RWPE2 (cell line): Measurements from ENCODE around the gene ATN1.
A peak's percentile ranks its signal among the peaks of the same experiment; 100 is the strongest.
"Not testable (repeated sequence)": the region's sequence is repeated elsewhere in the genome, so short reads cannot be mapped to it uniquely, and the experiment has no call there.

Experiments
- ATAC-seq: fragments of 200-7000 bp; cut with Tn5 transposase; 3 replicates; pipeline ENCODE4 v1.9.1; 2021; ENCODE audit warnings: low read depth
- DNase-seq: peaks from one replicate; pipeline ENCODE4 v3.0.0-alpha.2; 2020; ENCODE audit warnings: low spot score
- H3K27ac ChIP-seq: fragments of 450-650 bp; 2 replicates; pipeline ENCODE4 v1.5.1; 2017; ENCODE audit warnings: mild to moderate bottlenecking; ENCODE audit not compliant: poor library complexity, severe bottlenecking
- H3K27me3 ChIP-seq: fragments of 250-450 bp; sonication (Bioruptor Pico); 2 replicates; pipeline ENCODE4 v1.5.1; 2021; ENCODE audit warnings: mild to moderate bottlenecking, moderate library complexity; ENCODE audit not compliant: insufficient read depth, poor library complexity, severe bottlenecking
- H3K36me3 ChIP-seq: fragments of 250-450 bp; sonication (Bioruptor Pico); 2 replicates; pipeline ENCODE4 v1.5.1; 2020; ENCODE audit warnings: low read depth, mild to moderate bottlenecking, moderate library complexity
- H3K4me1 ChIP-seq: fragments of 250-450 bp; sonication (Bioruptor Pico); 2 replicates; pipeline ENCODE4 v1.5.1; 2021; ENCODE audit warnings: mild to moderate bottlenecking, moderate library complexity; ENCODE audit not compliant: insufficient read depth, poor library complexity, severe bottlenecking
- H3K4me3 ChIP-seq: fragments of 250-450 bp; sonication (Bioruptor Pico); 2 replicates; pipeline ENCODE4 v1.5.1; 2021; ENCODE audit warnings: mild to moderate bottlenecking, moderate library complexity; ENCODE audit not compliant: severe bottlenecking
- H3K9me3 ChIP-seq: fragments of 250-450 bp; sonication (Bioruptor Pico); 2 replicates; pipeline ENCODE4 v1.5.1; 2021; ENCODE audit warnings: mild to moderate bottlenecking, moderate library complexity; ENCODE audit not compliant: severe bottlenecking
- TF ChIP-seq, protein P1 (sequence below): fragments of 450-650 bp; IDR thresholded peaks from one replicate; pipeline ENCODE4 v1.5.1; 2017; ENCODE audit warnings: mild to moderate bottlenecking, moderate library complexity; ENCODE audit not compliant: poor library complexity, severe bottlenecking

Gene ATN1

DNA sequence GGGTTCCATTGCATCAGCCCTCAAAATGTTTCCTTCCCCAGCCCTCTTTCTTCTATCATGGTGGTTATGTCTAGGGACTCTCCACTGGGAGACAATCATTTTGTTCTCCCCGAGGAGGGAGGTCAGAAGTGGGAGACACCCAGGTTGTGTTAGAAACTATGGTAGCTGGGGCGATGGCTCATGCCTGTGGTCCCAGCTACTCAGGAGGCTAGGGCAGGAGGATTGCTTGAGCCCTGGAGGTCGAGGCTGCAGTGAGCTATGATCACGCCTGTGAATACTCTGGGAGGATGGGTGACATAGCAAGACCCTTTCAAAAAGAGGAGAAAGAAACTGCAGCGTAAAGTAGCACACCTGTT lies 36.1 kb upstream of the ATN1 start:
- Histone ChIP-seq H3K4me3 (peak overlapping the region; percentile 37), H3K27ac (peak overlapping the region; percentile 52), H3K4me1 (peaks cover 3% of the 10 kb centered on the region)

GRCh38 chr12:6892683-6893082 lies 35.1 kb upstream of the ATN1 start:
- H3K27ac ChIP-seq, H3K36me3 ChIP-seq, H3K9me3 ChIP-seq, H3K4me3 ChIP-seq, H3K27me3 ChIP-seq, ATAC-seq, H3K4me1 ChIP-seq, DNase-seq: not testable (repeated sequence)

More for the DNA sequence above, 36.1 kb upstream of the ATN1 start:
- TF ChIP-seq, protein P1, sequence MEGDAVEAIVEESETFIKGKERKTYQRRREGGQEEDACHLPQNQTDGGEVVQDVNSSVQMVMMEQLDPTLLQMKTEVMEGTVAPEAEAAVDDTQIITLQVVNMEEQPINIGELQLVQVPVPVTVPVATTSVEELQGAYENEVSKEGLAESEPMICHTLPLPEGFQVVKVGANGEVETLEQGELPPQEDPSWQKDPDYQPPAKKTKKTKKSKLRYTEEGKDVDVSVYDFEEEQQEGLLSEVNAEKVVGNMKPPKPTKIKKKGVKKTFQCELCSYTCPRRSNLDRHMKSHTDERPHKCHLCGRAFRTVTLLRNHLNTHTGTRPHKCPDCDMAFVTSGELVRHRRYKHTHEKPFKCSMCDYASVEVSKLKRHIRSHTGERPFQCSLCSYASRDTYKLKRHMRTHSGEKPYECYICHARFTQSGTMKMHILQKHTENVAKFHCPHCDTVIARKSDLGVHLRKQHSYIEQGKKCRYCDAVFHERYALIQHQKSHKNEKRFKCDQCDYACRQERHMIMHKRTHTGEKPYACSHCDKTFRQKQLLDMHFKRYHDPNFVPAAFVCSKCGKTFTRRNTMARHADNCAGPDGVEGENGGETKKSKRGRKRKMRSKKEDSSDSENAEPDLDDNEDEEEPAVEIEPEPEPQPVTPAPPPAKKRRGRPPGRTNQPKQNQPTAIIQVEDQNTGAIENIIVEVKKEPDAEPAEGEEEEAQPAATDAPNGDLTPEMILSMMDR = no peak
- Histone ChIP-seq H3K9me3 (no peaks in the 10 kb centered on the region), H3K36me3 (no peaks in the 10 kb centered on the region), H3K27me3 (no peaks in the 10 kb centered on the region)
- DNase-seq (no peak), ATAC-seq (no peak)

- no peaks in the 10 kb centered on the region for H3K36me3 ChIP-seq
- DNase-seq = no peak
- TF ChIP-seq, protein P1 = no peak
These were observed 33.4 kb upstream of the ATN1 start for GRCh38 chr12:6894321-6894720.

GRCh38 chr12:6896846-6897435 lies 30.8 kb upstream of the ATN1 start:
- no peaks in the 10 kb centered on the region for H3K36me3 ChIP-seq
- no peaks in the 10 kb centered on the region for H3K27me3 ChIP-seq
- DNase-seq (no peak), ATAC-seq (no peak)
- H3K4me1 ChIP-seq = no peaks in the 10 kb centered on the region
- no peak overlapping the region for H3K4me3 ChIP-seq
- TF ChIP-seq, protein P1 = no peak
- H3K9me3 ChIP-seq = no peaks in the 10 kb centered on the region
- H3K27ac ChIP-seq = no peak overlapping the region

More at GRCh38 chr12:6894321-6894720, 33.4 kb upstream of the ATN1 start:
- Histone ChIP-seq H3K9me3 (no peaks in the 10 kb centered on the region), H3K4me3 (no peak overlapping the region), H3K4me1 (peaks cover 3% of the 10 kb centered on the region), H3K27ac (no peak overlapping the region), H3K27me3 (no peaks in the 10 kb centered on the region)
- ATAC-seq = no peak

GRCh38 chr12:6899427-6899826 lies 28.3 kb upstream of the ATN1 start:
- DNase-seq = no peak
- TF ChIP-seq, protein P1 = no peak

More at GRCh38 chr12:6899427-6899826, 28.3 kb upstream of the ATN1 start:
- Histone ChIP-seq H3K4me3 (no peak overlapping the region), H3K9me3 (no peaks in the 10 kb centered on the region), H3K36me3 (no peaks in the 10 kb centered on the region), H3K27me3 (no peaks in the 10 kb centered on the region), H3K4me1 (peaks cover 4% of the 10 kb centered on the region), H3K27ac (no peak overlapping the region)
- no peak for ATAC-seq
